ENCODE data around the gene C17orf114.
A peak's percentile ranks its signal among the peaks of the same experiment; 100 is the strongest.

Gene C17orf114

DNA sequence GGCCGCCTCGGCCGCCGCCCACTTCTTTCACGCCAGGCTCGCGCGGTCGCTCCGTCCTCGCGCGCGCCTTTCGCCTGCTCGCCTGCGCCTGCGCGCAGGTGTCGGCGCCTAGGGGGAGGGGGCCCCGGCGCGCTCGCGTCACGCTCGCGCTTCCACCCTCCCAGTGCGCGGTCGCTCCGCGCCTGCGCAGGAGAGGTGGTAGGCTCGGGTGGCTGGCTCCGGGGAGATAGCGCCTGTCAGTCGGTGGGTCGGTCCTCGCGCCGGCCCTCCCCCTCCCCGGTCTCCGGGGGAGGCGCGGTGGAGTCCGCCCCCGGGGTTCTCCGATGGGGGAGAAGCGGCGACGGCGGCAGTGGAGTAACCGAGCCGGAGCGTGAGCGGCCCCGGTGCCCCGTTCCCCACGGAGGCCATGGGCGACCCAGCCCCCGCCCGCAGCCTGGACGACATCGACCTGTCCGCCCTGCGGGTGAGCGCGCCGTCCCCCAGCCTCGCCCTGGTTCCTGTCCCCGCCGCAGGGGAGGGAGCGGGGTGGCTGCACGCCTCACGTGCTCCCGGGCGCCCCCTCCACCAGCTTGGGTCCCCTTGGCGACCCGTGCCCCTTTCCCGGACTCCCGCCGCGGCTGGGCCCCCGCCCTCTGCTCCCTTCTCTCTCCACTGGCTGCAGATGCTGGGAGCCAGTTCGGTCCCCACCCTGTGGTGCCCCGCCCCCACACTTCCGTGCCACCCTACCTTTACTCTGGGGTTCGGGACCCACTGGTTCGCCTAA lies 31.2 kb upstream of the C17orf114 start, which contains the start of gene MINK1 (continued):
- TF ChIP-seq SALL2 (CRISPR knock-in tag; IDR thresholded peaks at IDR 0.05) (no peak), JARID2 (CRISPR knock-in tag; IDR thresholded peaks at IDR 0.05; ENCODE audit: insufficient replicate concordance) (no peak), NAIF1 (CRISPR knock-in tag; IDR thresholded peaks at IDR 0.05; ENCODE audit: borderline replicate concordance) (no peak), JDP2 (CRISPR knock-in tag; IDR thresholded peaks at IDR 0.05; ENCODE audit: borderline replicate concordance) (no peak), CREBL2 (CRISPR knock-in tag; IDR thresholded peaks at IDR 0.05; ENCODE audit: borderline replicate concordance) (no peak), HES4 (CRISPR knock-in tag; IDR thresholded peaks at IDR 0.05; ENCODE audit: borderline replicate concordance) (0 out of 2 replicates have a peak, but pooled peaks have one; percentile 16), NR2F2 (IDR thresholded peaks at IDR 0.05; ENCODE audit: borderline replicate concordance, low read depth) (0 out of 2 replicates have a peak, but pooled peaks have one; percentile 9), TOPORS (CRISPR knock-in tag; IDR thresholded peaks at IDR 0.05) (0 out of 2 replicates have a peak, but pooled peaks have one; percentile 15), ZNF879 (CRISPR knock-in tag; IDR thresholded peaks at IDR 0.05) (no peak), AGO1 (IDR thresholded peaks at IDR 0.05; ENCODE audit: low read depth, low read length, poor library complexity, severe bottlenecking) (no peak), DNMT1 (CRISPR knock-in tag; IDR thresholded peaks at IDR 0.05) (0 out of 2 replicates have a peak, but pooled peaks have one; percentile 22), TRIM22 (IDR thresholded peaks at IDR 0.05) (no peak), HDAC6 (IDR thresholded peaks at IDR 0.05; ENCODE audit: low read depth, low read length) (no peak), ZSCAN29 (CRISPR knock-in tag; conservative IDR thresholded peaks at IDR 0.05) (peak; percentile 70), MEIS2 (CRISPR knock-in tag; IDR thresholded peaks at IDR 0.05) (peak; percentile 28; the same call in 1 of the 2 replicates), ZFP41 (CRISPR knock-in tag; IDR thresholded peaks at IDR 0.05; ENCODE audit: borderline replicate concordance) (0 out of 2 replicates have a peak, but pooled peaks have one; percentile 38), ZNF367 (CRISPR knock-in tag; IDR thresholded peaks at IDR 0.05; ENCODE audit: borderline replicate concordance) (0 out of 2 replicates have a peak, but pooled peaks have one; percentile 66), RAD21 (CRISPR knock-in tag; IDR thresholded peaks at IDR 0.05) (0 out of 2 replicates have a peak, but pooled peaks have one; percentile 10), ZNF530 (CRISPR knock-in tag; IDR thresholded peaks at IDR 0.05; ENCODE audit: low read depth) (no peak), THAP8 (CRISPR knock-in tag; IDR thresholded peaks at IDR 0.05; ENCODE audit: borderline replicate concordance) (no peak), ZSCAN20 (CRISPR knock-in tag; IDR thresholded peaks at IDR 0.05; ENCODE audit: borderline replicate concordance) (0 out of 2 replicates have a peak, but pooled peaks have one; percentile 42), SAP130 (CRISPR knock-in tag; IDR thresholded peaks at IDR 0.05; ENCODE audit: low read depth) (peak; percentile 58; the same call in 1 of the 2 replicates), TP53 (CRISPR knock-in tag; conservative IDR thresholded peaks at IDR 0.05) (0 out of 2 replicates have a peak, but pooled peaks have one; percentile 32), GATAD1 (CRISPR knock-in tag; IDR thresholded peaks at IDR 0.05) (peak; percentile 3; the same call in 1 of the 2 replicates), ZBTB8A (CRISPR knock-in tag; IDR thresholded peaks at IDR 0.05; ENCODE audit: borderline replicate concordance, low read depth) (0 out of 2 replicates have a peak, but pooled peaks have one; percentile 17)
- TF ChIP-seq, protein P1, sequence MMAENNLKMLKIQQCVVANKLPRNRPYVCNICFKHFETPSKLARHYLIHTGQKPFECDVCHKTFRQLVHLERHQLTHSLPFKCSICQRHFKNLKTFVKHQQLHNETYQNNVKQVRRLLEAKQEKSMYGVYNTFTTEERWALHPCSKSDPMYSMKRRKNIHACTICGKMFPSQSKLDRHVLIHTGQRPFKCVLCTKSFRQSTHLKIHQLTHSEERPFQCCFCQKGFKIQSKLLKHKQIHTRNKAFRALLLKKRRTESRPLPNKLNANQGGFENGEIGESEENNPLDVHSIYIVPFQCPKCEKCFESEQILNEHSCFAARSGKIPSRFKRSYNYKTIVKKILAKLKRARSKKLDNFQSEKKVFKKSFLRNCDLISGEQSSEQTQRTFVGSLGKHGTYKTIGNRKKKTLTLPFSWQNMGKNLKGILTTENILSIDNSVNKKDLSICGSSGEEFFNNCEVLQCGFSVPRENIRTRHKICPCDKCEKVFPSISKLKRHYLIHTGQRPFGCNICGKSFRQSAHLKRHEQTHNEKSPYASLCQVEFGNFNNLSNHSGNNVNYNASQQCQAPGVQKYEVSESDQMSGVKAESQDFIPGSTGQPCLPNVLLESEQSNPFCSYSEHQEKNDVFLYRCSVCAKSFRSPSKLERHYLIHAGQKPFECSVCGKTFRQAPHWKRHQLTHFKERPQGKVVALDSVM (CRISPR knock-in tag; IDR thresholded peaks at IDR 0.05), result peak; percentile 52; the same call in 1 of the 2 replicates
